ENCODE results near the gene CXCL12.

The CXCL12 gene

GRCh38 chr10:44394696-44395381 lies 9.9 kb upstream of the CXCL12 start:
- TF ChIP-seq TARDBP (IDR thresholded peaks at IDR 0.05) (no peak), BHLHE40 (IDR thresholded peaks at IDR 0.05; ENCODE audit: borderline replicate concordance) (no peak), FOXK2 (IDR thresholded peaks at IDR 0.05) (no peak), HDGF (IDR thresholded peaks at IDR 0.05; ENCODE audit: borderline replicate concordance) (no peak), SP1 (IDR thresholded peaks at IDR 0.05) (no peak), ARNT (IDR thresholded peaks at IDR 0.05) (no peak), CTBP1 (IDR thresholded peaks at IDR 0.05; ENCODE audit: borderline replicate concordance) (no peak), SUZ12 (IDR thresholded peaks at IDR 0.05) (no peak), FOXA1 (IDR thresholded peaks at IDR 0.05) (no peak), L3MBTL2 (conservative IDR thresholded peaks at IDR 0.05) (no peak), ELF4 (IDR thresholded peaks at IDR 0.05) (no peak), FOXM1 (IDR thresholded peaks at IDR 0.05; ENCODE audit: borderline replicate concordance) (no peak), NFRKB (IDR thresholded peaks at IDR 0.05) (no peak), LEF1 (IDR thresholded peaks at IDR 0.05; ENCODE audit: borderline replicate concordance) (no peak)
- TF ChIP-seq, protein P1, sequence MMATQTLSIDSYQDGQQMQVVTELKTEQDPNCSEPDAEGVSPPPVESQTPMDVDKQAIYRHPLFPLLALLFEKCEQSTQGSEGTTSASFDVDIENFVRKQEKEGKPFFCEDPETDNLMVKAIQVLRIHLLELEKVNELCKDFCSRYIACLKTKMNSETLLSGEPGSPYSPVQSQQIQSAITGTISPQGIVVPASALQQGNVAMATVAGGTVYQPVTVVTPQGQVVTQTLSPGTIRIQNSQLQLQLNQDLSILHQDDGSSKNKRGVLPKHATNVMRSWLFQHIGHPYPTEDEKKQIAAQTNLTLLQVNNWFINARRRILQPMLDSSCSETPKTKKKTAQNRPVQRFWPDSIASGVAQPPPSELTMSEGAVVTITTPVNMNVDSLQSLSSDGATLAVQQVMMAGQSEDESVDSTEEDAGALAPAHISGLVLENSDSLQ (IDR thresholded peaks at IDR 0.05), result no peak
- DNase-seq (ENCODE audit: extremely low spot score), result no peak
- ChIA-PET CTCF (interaction anchor here (0.6 to 1.6 kb wide), 3 partner anchors 8 to 109 kb away, joined by 3 to 4 read pairs (median 4); no protein-coding TSS in a partner anchor), POLR2A (no interaction called here)

DNA sequence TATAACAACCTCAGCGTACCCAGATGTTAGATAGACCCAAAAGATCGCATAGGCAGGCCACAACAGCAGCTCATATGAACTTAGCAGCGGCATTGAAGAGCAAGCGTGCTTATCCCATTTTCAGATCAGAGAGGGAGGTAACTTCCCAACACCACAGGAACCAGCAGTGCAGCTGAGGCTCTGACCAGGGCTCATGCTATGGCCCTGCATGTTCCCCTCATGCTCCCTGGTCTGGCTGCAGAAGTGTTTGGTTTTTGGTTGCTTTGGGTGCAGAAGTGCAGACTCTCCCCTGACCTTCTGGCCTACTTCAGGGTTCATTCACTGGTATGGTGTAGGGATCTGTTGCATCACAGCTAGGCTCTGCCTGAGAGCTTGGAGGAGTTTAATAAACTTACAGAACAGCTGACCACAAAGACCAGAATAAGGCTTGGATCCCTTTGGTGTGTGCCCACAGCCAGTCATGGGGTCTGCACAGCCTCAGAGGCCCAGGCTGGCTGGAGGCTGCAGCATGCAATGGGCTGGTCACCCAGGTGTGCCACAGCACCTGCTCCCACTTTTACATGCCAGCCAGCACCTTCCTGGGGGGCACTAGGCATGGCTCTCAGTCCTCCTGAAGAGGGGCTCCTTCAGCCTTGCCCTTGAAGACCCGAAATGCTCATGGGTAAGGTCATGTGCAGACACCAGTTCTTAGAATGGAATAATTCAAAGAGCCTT lies 9.1 kb upstream of the CXCL12 start:
- ChIA-PET CTCF (interaction anchor here (0.5 to 1.6 kb wide), 3 partner anchors 12 to 475 kb away, joined by 3 to 8 read pairs (median 4); no protein-coding TSS in a partner anchor), POLR2A (interaction anchor here (0.7 to 0.8 kb wide), 2 partner anchors 76 to 389 kb away, joined by 3 read pairs; no protein-coding TSS in a partner anchor)
- TF ChIP-seq HDGF (IDR thresholded peaks at IDR 0.05; ENCODE audit: borderline replicate concordance), result no peak
- no peak for TF ChIP-seq FOXK2 (IDR thresholded peaks at IDR 0.05)
- no peak for TF ChIP-seq BHLHE40 (IDR thresholded peaks at IDR 0.05; ENCODE audit: borderline replicate concordance)
- TF ChIP-seq NFRKB (IDR thresholded peaks at IDR 0.05), result no peak
- TF ChIP-seq LEF1 (IDR thresholded peaks at IDR 0.05; ENCODE audit: borderline replicate concordance), result no peak
- TF ChIP-seq L3MBTL2 (conservative IDR thresholded peaks at IDR 0.05), result no peak
- no peak for TF ChIP-seq SP1 (IDR thresholded peaks at IDR 0.05)
- no peak for TF ChIP-seq FOXM1 (IDR thresholded peaks at IDR 0.05; ENCODE audit: borderline replicate concordance)
- DNase-seq (ENCODE audit: extremely low spot score), result no peak

DNA sequence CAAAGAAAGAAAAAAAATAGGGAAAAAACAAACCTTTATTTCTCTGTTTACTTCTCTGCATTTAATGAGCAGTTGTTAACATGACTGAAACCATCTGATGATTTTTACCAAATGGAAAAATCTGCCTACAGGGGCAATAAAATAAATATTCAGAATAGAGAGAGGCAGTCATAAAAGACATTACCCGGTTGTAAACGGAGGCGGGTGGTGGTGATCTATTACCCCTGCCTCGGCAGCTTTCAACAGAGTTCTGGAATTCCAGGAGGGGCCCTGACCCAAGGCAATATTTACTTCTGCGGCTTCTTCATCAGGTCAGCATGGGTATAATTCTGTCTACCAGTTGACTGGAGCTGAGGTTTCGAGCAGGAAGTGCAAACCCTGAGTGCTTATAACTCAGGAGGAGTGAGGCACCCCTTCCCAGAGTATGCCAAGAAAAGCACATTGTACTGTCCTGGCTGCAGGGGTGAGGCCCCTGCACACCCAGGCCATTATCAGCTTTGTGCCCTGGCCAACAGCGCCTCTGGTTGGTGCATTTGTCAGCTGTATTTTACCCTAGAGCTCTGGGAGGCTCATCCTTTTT lies 8.2 kb upstream of the CXCL12 start:
- TF ChIP-seq, protein P1 (IDR thresholded peaks at IDR 0.05), result peak; percentile 82
- TF ChIP-seq TARDBP (IDR thresholded peaks at IDR 0.05), result no peak
- TF ChIP-seq FOXA1 (IDR thresholded peaks at IDR 0.05), result no peak
- TF ChIP-seq HDGF (IDR thresholded peaks at IDR 0.05; ENCODE audit: borderline replicate concordance), result no peak
- no peak for TF ChIP-seq ARNT (IDR thresholded peaks at IDR 0.05)
- TF ChIP-seq SP1 (IDR thresholded peaks at IDR 0.05), result no peak
- 0 out of 2 replicates have a peak, but pooled peaks have one; percentile 32 for TF ChIP-seq ZNF384 (IDR thresholded peaks at IDR 0.05)
- no peak for TF ChIP-seq NFRKB (IDR thresholded peaks at IDR 0.05)
- TF ChIP-seq L3MBTL2 (conservative IDR thresholded peaks at IDR 0.05), result 0 out of 2 replicates have a peak, but pooled peaks have one; percentile 11
- peak; percentile 78; the same call in 1 of the 2 replicates for TF ChIP-seq CTBP1 (IDR thresholded peaks at IDR 0.05; ENCODE audit: borderline replicate concordance)
- POLR2A ChIA-PET, result interaction anchor here (0.7 to 0.8 kb wide), 2 partner anchors 77 to 390 kb away, joined by 3 read pairs; no protein-coding TSS in a partner anchor
- peak; percentile 30 for DNase-seq (ENCODE audit: extremely low spot score)
- CTCF ChIA-PET, result interaction anchor here (1.1 to 1.6 kb wide), 3 partner anchors 11 to 465 kb away, joined by 3 to 4 read pairs (median 3); no protein-coding TSS in a partner anchor

DNA sequence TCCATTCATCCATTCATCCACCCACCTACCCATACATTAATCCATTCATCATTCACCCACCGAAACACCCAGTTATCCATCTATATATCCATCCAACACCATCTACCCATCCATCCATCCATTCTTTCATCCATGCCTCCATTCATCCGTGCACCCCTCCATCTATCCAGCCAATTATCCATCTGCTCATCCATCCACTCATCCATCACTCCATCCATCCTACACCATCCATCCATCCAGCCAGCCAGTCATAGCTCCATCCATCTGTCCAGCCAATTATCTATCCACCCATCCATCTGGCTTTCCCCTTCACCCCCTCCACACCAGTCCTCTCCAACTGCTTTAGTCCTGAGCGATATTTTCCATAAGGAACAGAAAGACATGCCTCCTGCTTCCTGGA lies 7.5 kb upstream of the CXCL12 start:
- POLR2A ChIA-PET, result no interaction called here
- no peak for TF ChIP-seq L3MBTL2 (conservative IDR thresholded peaks at IDR 0.05)
- peak; percentile 11; the same call in 1 of the 2 replicates for TF ChIP-seq CTBP1 (IDR thresholded peaks at IDR 0.05; ENCODE audit: borderline replicate concordance)
- no peak for DNase-seq (ENCODE audit: extremely low spot score)
- CTCF ChIA-PET, result interaction anchor here (1.1 to 1.2 kb wide), 3 partner anchors 64 to 465 kb away, joined by 3 read pairs; no protein-coding TSS in a partner anchor

DNA sequence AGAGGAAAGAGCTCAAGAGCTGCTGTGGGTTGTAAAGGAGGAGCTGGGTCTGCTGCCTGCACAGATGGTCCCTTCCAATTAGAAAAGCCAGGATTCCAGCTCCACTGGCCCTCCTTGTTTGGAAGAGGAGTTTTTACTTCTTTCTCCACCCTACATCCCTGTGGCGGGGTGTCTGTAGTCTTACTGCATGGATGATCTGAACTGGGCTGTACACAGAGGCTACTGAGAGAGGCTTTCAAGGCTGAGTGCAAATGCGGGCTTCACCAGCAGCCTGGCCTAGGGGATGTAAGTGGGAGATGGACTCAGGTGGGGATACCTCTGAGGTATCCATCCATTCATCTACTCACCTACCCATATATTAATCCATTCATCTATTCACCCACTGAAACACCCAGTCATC lies 7.1 kb upstream of the CXCL12 start:
- DNase-seq (ENCODE audit: extremely low spot score), result no peak
- ChIA-PET CTCF (interaction anchor here (1.2 kb wide), 1 partner anchor 418 kb away, joined by 3 read pairs; no protein-coding TSS in a partner anchor), POLR2A (no interaction called here)
- TF ChIP-seq SP1 (IDR thresholded peaks at IDR 0.05), result no peak
- no peak for TF ChIP-seq CTBP1 (IDR thresholded peaks at IDR 0.05; ENCODE audit: borderline replicate concordance)
- TF ChIP-seq BHLHE40 (IDR thresholded peaks at IDR 0.05; ENCODE audit: borderline replicate concordance), result no peak
- no peak for TF ChIP-seq LEF1 (IDR thresholded peaks at IDR 0.05; ENCODE audit: borderline replicate concordance)
- no peak for TF ChIP-seq HDGF (IDR thresholded peaks at IDR 0.05; ENCODE audit: borderline replicate concordance)
- TF ChIP-seq, protein P1 (IDR thresholded peaks at IDR 0.05), result no peak
- TF ChIP-seq FOXM1 (IDR thresholded peaks at IDR 0.05; ENCODE audit: borderline replicate concordance), result no peak
- no peak for TF ChIP-seq ELF4 (IDR thresholded peaks at IDR 0.05)
- TF ChIP-seq TARDBP (IDR thresholded peaks at IDR 0.05), result no peak
- TF ChIP-seq FOXA1 (IDR thresholded peaks at IDR 0.05), result no peak
- no peak for TF ChIP-seq L3MBTL2 (conservative IDR thresholded peaks at IDR 0.05)

Measured in HEK293T (cell line).